Loucy (cell line): Measurements from ENCODE around the gene TGIF2.

Experiments used
- H2AFZ ChIP-seq: fragments of 200-600 bp; sonication (generic); 2 replicates; pipeline ENCODE4 v1.6.0; 2016; ENCODE audit warnings: antibody characterized with exemption, mild to moderate bottlenecking, low read length, moderate library complexity
- H3F3A ChIP-seq: fragments of 200-600 bp; 2 replicates; pipeline ENCODE4 v1.6.0; 2016; ENCODE audit warnings: antibody characterized with exemption, low read depth, mild to moderate bottlenecking
- H3K27me3 ChIP-seq: fragments of 200-600 bp; sonication (generic); 2 replicates; pipeline ENCODE4 v1.6.1; 2014; ENCODE audit warnings: low read length, mild to moderate bottlenecking; ENCODE audit not compliant: insufficient read depth, poor library complexity, severe bottlenecking
- H3K36me3 ChIP-seq: fragments of 200-600 bp; sonication (generic); 2 replicates; pipeline ENCODE4 v1.6.1; 2016; ENCODE audit warnings: low read length; ENCODE audit not compliant: insufficient read depth
- H3K4me1 ChIP-seq: fragments of 200-600 bp; sonication (generic); 2 replicates; pipeline ENCODE4 v1.5.1; 2014; ENCODE audit warnings: low read length, mild to moderate bottlenecking; ENCODE audit not compliant: insufficient read depth, poor library complexity, severe bottlenecking
- H3K4me2 ChIP-seq: fragments of 200-600 bp; sonication (generic); 2 replicates; pipeline ENCODE4 v1.6.0; 2014; ENCODE audit warnings: antibody characterized with exemption, low read length, low read depth, mild to moderate bottlenecking; ENCODE audit not compliant: poor library complexity, severe bottlenecking
- H3K4me3 ChIP-seq: fragments of 200-600 bp; sonication (generic); 2 replicates; pipeline ENCODE4 v1.5.1; 2014; ENCODE audit warnings: low read length, mild to moderate bottlenecking, mixed read lengths; ENCODE audit not compliant: poor library complexity, severe bottlenecking
- H3K79me2 ChIP-seq: fragments of 200-600 bp; sonication (generic); 2 replicates; pipeline ENCODE4 v1.6.1; 2014; ENCODE audit warnings: low read length; ENCODE audit not compliant: insufficient read depth
- H3K9ac ChIP-seq: fragments of 200-600 bp; sonication (generic); 2 replicates; pipeline ENCODE4 v1.6.0; 2014; ENCODE audit warnings: mild to moderate bottlenecking, low read depth, low read length, moderate library complexity; ENCODE audit not compliant: poor library complexity, severe bottlenecking
- H3K9me2 ChIP-seq: fragments of 200-600 bp; sonication (generic); replicated peaks from 2 replicates; pipeline ENCODE4 v1.6.1; 2016; ENCODE audit warnings: low read depth, low read length, mixed read lengths
- H3K9me3 ChIP-seq: fragments of 200-600 bp; sonication (generic); 2 replicates; pipeline ENCODE4 v1.6.1; 2014; ENCODE audit warnings: mild to moderate bottlenecking, antibody characterized with exemption, low read length, low read depth; ENCODE audit not compliant: insufficient read depth
- H4K20me1 ChIP-seq: fragments of 200-600 bp; sonication (generic); 2 replicates; pipeline ENCODE4 v1.6.0; 2014; ENCODE audit warnings: antibody characterized with exemption, low read length, mild to moderate bottlenecking; ENCODE audit not compliant: insufficient read depth, poor library complexity, severe bottlenecking
- EZH2phosphoT487 ChIP-seq: fragments of 200-600 bp; IDR thresholded peaks from 2 replicates; pipeline ENCODE4 v1.6.1; 2018; ENCODE audit warnings: antibody characterized with exemption, mild to moderate bottlenecking, moderate library complexity, borderline replicate concordance
- TF ChIP-seq, protein P1 (sequence below): fragments of 200-600 bp; sonication (generic); conservative IDR thresholded peaks from 2 replicates; pipeline ENCODE4 v1.5.1; 2014; ENCODE audit warnings: mild to moderate bottlenecking, antibody characterized with exemption, low read length

Gene TGIF2

DNA sequence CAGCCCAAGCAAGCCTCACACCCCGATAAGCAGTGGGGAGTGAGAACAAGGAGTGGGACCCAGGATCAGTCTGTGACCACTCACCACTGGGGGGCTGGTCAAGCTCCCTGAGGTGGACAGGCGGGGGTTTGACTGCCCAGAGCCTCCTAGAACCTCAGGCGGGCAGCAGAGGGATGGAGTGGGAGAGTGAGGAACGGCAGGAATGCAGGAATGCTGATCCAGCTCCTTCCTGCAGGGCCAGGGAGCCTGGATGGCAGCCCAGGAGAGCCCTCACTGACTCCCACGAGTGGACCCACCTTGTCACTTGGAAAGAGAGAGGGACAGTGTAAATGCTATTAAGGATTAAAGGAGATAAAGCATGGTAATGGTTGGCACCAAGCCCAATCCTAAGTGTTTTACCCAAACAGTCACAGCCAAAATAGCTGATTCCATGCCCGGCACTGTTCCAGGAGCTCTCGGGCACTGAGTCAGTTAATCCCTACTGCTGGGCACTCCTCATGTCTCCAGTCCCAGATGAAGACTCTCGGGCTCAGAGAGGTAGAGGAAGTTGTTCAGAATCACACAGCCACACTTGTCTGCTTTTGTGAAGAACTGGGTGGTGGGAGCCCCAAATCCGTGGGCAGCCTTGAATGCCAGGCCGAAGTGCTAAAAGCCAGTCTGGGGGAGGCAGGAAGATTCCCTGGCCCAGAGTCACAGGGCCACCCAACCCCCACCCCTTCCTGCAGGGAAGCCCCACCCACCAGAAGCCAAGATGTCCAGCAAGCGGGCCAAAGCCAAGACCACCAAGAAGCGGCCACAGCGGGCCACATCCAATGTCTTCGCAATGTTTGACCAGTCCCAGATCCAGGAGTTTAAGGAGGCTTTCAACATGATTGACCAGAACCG, 29.0 kb upstream of the TGIF2 start:
- H3K4me3 ChIP-seq, result no peak overlapping the region
- H3K4me1 ChIP-seq, result no peaks in the 10 kb centered on the region
- H3K36me3 ChIP-seq, result no peaks in the 10 kb centered on the region
- H2AFZ ChIP-seq, result no peak overlapping the region
- no peaks in the 10 kb centered on the region for H3K9me2 ChIP-seq
- no peaks in the 10 kb centered on the region for H3K27me3 ChIP-seq
- no peaks in the 10 kb centered on the region for H4K20me1 ChIP-seq
- no peak for TF ChIP-seq EZH2phosphoT487
- TF ChIP-seq, protein P1, sequence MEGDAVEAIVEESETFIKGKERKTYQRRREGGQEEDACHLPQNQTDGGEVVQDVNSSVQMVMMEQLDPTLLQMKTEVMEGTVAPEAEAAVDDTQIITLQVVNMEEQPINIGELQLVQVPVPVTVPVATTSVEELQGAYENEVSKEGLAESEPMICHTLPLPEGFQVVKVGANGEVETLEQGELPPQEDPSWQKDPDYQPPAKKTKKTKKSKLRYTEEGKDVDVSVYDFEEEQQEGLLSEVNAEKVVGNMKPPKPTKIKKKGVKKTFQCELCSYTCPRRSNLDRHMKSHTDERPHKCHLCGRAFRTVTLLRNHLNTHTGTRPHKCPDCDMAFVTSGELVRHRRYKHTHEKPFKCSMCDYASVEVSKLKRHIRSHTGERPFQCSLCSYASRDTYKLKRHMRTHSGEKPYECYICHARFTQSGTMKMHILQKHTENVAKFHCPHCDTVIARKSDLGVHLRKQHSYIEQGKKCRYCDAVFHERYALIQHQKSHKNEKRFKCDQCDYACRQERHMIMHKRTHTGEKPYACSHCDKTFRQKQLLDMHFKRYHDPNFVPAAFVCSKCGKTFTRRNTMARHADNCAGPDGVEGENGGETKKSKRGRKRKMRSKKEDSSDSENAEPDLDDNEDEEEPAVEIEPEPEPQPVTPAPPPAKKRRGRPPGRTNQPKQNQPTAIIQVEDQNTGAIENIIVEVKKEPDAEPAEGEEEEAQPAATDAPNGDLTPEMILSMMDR, result no peak
- no peak overlapping the region for H3K9ac ChIP-seq
- no peaks in the 10 kb centered on the region for H3K9me3 ChIP-seq
- H3K4me2 ChIP-seq, result no peak overlapping the region
- no peaks in the 10 kb centered on the region for H3F3A ChIP-seq
- no peaks in the 10 kb centered on the region for H3K79me2 ChIP-seq

DNA sequence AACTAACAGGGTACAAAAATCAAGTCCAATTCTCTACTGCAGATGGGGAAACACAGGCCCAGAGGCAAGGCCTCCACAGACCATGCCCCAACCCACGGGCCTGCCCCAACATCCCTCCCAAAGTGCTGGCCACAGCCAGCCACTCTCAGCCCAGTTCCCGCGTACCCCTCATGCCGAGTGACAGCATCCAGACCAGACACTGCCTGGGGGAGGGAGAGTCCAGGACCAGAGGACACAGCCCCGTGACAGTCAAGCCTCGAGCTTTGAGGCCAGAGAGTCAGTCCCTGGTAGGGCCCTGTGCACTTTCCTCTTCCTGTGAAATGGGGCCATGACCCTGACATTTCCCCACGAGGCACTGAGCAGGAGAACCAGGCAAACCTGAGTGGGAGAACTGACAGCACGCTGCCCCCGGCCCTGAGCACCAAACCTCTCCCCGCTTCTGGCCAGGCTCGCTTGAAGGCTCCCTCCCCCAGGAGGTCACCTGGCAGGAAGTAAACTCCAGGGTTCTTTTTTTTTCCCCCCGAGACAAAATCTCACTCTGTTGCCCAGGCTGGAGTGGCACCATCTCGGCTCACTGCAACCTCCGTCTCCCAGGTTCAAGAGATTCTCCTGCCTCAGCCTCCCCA, 27.2 kb upstream of the TGIF2 start:
- H2AFZ ChIP-seq, result no peak overlapping the region
- H3K27me3 ChIP-seq, result no peaks in the 10 kb centered on the region
- H3K36me3 ChIP-seq, result no peaks in the 10 kb centered on the region
- H3K4me3 ChIP-seq, result no peak overlapping the region
- no peaks in the 10 kb centered on the region for H3K79me2 ChIP-seq
- no peak overlapping the region for H3K4me2 ChIP-seq
- no peaks in the 10 kb centered on the region for H3F3A ChIP-seq
- H3K9me2 ChIP-seq, result no peaks in the 10 kb centered on the region
- TF ChIP-seq, protein P1, result no peak
- no peak for TF ChIP-seq EZH2phosphoT487
- H3K4me1 ChIP-seq, result no peaks in the 10 kb centered on the region
- no peaks in the 10 kb centered on the region for H3K9me3 ChIP-seq
- no peak overlapping the region for H3K9ac ChIP-seq
- H4K20me1 ChIP-seq, result no peaks in the 10 kb centered on the region

DNA sequence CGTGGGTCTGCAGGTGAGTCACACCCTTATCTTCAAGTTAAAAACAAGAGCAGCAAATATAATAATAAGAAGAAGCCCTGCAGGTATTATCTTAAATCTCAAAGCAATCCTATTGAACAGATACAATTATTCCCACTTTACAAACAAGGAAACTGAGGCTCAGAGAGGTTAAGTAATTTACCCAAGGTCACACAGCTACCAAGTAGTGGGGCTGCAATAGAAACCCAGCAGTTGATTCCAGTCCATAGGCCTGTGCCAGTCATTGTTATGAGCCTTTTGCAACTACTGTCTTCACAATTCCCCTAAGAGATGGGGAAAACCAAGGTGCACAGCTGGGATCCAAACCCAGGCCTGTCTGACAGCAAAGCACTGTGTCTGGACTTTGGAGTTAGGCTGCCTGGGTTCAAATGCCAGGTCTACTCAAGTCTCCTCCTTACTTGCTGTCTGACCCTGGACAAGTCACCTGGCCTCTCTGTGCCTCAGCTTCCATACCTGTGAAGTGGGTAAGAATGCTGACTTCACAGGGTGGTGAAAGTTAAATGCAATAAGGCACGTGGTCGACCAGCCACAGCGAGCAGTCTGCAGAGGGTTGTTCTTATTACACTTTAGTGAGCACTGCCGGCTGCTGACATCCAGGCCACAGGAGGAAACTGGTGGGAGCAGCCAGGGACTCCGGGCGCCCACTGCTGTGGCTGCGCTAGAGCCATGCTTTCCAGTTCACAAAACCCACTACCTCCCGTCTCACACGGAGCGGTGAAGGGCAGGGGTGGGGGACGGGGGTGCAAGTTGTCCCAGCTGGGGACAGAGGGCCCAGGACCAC, 26.0 kb upstream of the TGIF2 start:
- no peak overlapping the region for H3K4me2 ChIP-seq
- H3K27me3 ChIP-seq, result no peaks in the 10 kb centered on the region
- no peaks in the 10 kb centered on the region for H3F3A ChIP-seq

More for the DNA sequence above, 26.0 kb upstream of the TGIF2 start:
- no peaks in the 10 kb centered on the region for H3K36me3 ChIP-seq
- H2AFZ ChIP-seq, result no peak overlapping the region
- H3K9me2 ChIP-seq, result no peaks in the 10 kb centered on the region
- H3K4me1 ChIP-seq, result no peaks in the 10 kb centered on the region
- H4K20me1 ChIP-seq, result no peaks in the 10 kb centered on the region
- TF ChIP-seq EZH2phosphoT487, result no peak
- TF ChIP-seq, protein P1, result no peak
- no peaks in the 10 kb centered on the region for H3K79me2 ChIP-seq
- H3K9me3 ChIP-seq, result no peaks in the 10 kb centered on the region
- H3K4me3 ChIP-seq, result no peak overlapping the region
- H3K9ac ChIP-seq, result no peak overlapping the region
